H9 (cell line): ENCODE measurements around the gene CRABP2. TPM values are rescaled to one million over a fixed set of nuclear protein-coding genes. Genes with fewer than 3 reads are reported as not detected.
A peak's percentile ranks its signal among the peaks of the same experiment; 100 is the strongest.

Experiments used
- DNase-seq: peaks from one replicate; pipeline ENCODE4 v3.0.0-alpha.2; 2017
- H2AFZ ChIP-seq: one replicate; pipeline ENCODE4 v1.6.1; 2013; ENCODE audit warnings: mild to moderate bottlenecking, low read length, control low read depth, moderate library complexity
- H2AK5ac ChIP-seq: 2 replicates; pipeline ENCODE4 v1.6.1; 2013; ENCODE audit warnings: low read length, control low read depth, mixed read lengths; ENCODE audit not compliant: insufficient read length
- H2BK120ac ChIP-seq: one replicate; pipeline ENCODE4 v1.6.1; 2013; ENCODE audit warnings: low read depth, mild to moderate bottlenecking, low read length, control low read depth, inconsistent platforms; ENCODE audit not compliant: poor library complexity, severe bottlenecking
- H2BK12ac ChIP-seq: 2 replicates; pipeline ENCODE4 v1.6.1; 2013; ENCODE audit warnings: low read length, control low read depth, mixed read lengths, low read depth; ENCODE audit not compliant: insufficient read length
- H2BK15ac ChIP-seq: 2 replicates; pipeline ENCODE4 v1.6.1; 2013; ENCODE audit warnings: low read depth, low read length, control low read depth
- H2BK20ac ChIP-seq: one replicate; pipeline ENCODE4 v1.6.1; 2013; ENCODE audit warnings: low read depth, mild to moderate bottlenecking, low read length, control low read depth, inconsistent platforms; ENCODE audit not compliant: poor library complexity, severe bottlenecking
- H2BK5ac ChIP-seq: 2 replicates; pipeline ENCODE4 v1.6.1; 2013; ENCODE audit warnings: low read length, control low read depth, mixed read lengths; ENCODE audit not compliant: insufficient read length
- H3K14ac ChIP-seq: 2 replicates; pipeline ENCODE4 v1.6.1; 2013; ENCODE audit warnings: low read length, control low read depth; ENCODE audit not compliant: insufficient read depth
- H3K18ac ChIP-seq: 2 replicates; pipeline ENCODE4 v1.6.1; 2013; ENCODE audit warnings: low read depth, mild to moderate bottlenecking, mixed read lengths, low read length, control low read depth; ENCODE audit not compliant: insufficient read length
- H3K23ac ChIP-seq: 2 replicates; pipeline ENCODE4 v1.6.1; 2013; ENCODE audit warnings: low read length, control low read depth, mixed read lengths, low read depth; ENCODE audit not compliant: insufficient read length
- H3K23me2 ChIP-seq: 2 replicates; pipeline ENCODE4 v1.6.1; 2013; ENCODE audit warnings: low read depth, mild to moderate bottlenecking, mixed read lengths, low read length, control low read depth; ENCODE audit not compliant: insufficient read length, poor library complexity, severe bottlenecking
- H3K27ac ChIP-seq: 2 replicates; pipeline ENCODE4 v1.5.1; 2013; ENCODE audit warnings: low read length, control low read depth, mixed read lengths, low read depth; ENCODE audit not compliant: insufficient read length
- H3K27me3 ChIP-seq: 2 replicates; pipeline ENCODE4 v1.6.1; 2013; ENCODE audit warnings: low read length, control low read depth, inconsistent platforms; ENCODE audit not compliant: insufficient read depth
- H3K4ac ChIP-seq: 2 replicates; pipeline ENCODE4 v1.6.1; 2013; ENCODE audit warnings: low read depth, mild to moderate bottlenecking, control low read depth, inconsistent platforms, low read length, moderate library complexity
- H3K4me1 ChIP-seq: 2 replicates; pipeline ENCODE4 v1.6.1; 2013; ENCODE audit warnings: low read length, control low read depth, inconsistent platforms; ENCODE audit not compliant: insufficient read depth
- H3K4me2 ChIP-seq: 2 replicates; pipeline ENCODE4 v1.6.1; 2013; ENCODE audit warnings: low read length, control low read depth, mixed read lengths; ENCODE audit not compliant: insufficient read length, insufficient read depth
- H3K56ac ChIP-seq: 2 replicates; pipeline ENCODE4 v1.6.1; 2013; ENCODE audit warnings: low read depth, mild to moderate bottlenecking, mixed read lengths, low read length, control low read depth; ENCODE audit not compliant: insufficient read length
- H3K79me1 ChIP-seq: 2 replicates; pipeline ENCODE4 v1.6.1; 2013; ENCODE audit warnings: low read depth, mild to moderate bottlenecking, moderate library complexity, low read length, control low read depth, inconsistent platforms; ENCODE audit not compliant: insufficient read depth, poor library complexity, severe bottlenecking
- H3K79me2 ChIP-seq: 2 replicates; pipeline ENCODE4 v1.6.1; 2013; ENCODE audit warnings: low read length, control low read depth, inconsistent platforms; ENCODE audit not compliant: insufficient read depth
- H3K9ac ChIP-seq: 2 replicates; pipeline ENCODE4 v1.6.1; 2013; ENCODE audit warnings: low read length, control low read depth, mixed read lengths; ENCODE audit not compliant: insufficient read length; ENCODE audit errors: extremely low read depth
- H3K9me3 ChIP-seq: one replicate; pipeline ENCODE4 v1.6.1; 2013; ENCODE audit warnings: low read depth, low read length, inconsistent platforms; ENCODE audit not compliant: control insufficient read depth
- H3T11ph ChIP-seq: one replicate; pipeline ENCODE4 v1.6.1; 2013; ENCODE audit warnings: mild to moderate bottlenecking, low read length, control low read depth, inconsistent platforms
- H4K20me1 ChIP-seq: one replicate; pipeline ENCODE4 v1.6.1; 2013; ENCODE audit not compliant: control insufficient read depth, insufficient read length, insufficient read depth
- H4K5ac ChIP-seq: 2 replicates; pipeline ENCODE4 v1.6.1; 2013; ENCODE audit warnings: low read depth, mild to moderate bottlenecking, mixed read lengths, low read length, control low read depth; ENCODE audit not compliant: insufficient read length
- H4K8ac ChIP-seq: replicated peaks from 2 replicates; pipeline ENCODE4 v1.6.1; 2013; ENCODE audit warnings: low read length, control low read depth, mixed read lengths, low read depth; ENCODE audit not compliant: insufficient read length
- H4K91ac ChIP-seq: 2 replicates; pipeline ENCODE4 v1.6.1; 2013; ENCODE audit warnings: low read depth, mild to moderate bottlenecking, moderate library complexity, mixed read lengths, low read length, control low read depth; ENCODE audit not compliant: insufficient read length
- H3K27ac Mint-ChIP-seq, 3 experiments: 2 replicates in 2 of 3; 3 replicates in 1 of 3; pipeline ENCODE4 v1.8.0; 2020 to 2021; ENCODE audit warnings: mixed read lengths in 3 of 3, mild to moderate bottlenecking in 1 of 3, moderate library complexity in 1 of 3
- H3K27me3 Mint-ChIP-seq: 2 replicates; pipeline ENCODE4 v1.8.0; 2021; ENCODE audit warnings: low read depth, mild to moderate bottlenecking, moderate library complexity, mixed read lengths
- H3K36me3 Mint-ChIP-seq, 3 experiments: 2 replicates in 2 of 3; 3 replicates in 1 of 3; pipeline ENCODE4 v1.8.0; 2020 to 2021; ENCODE audit warnings: low read depth in 3 of 3, mixed read lengths in 3 of 3; ENCODE audit not compliant: insufficient read depth in 1 of 3
- H3K4me1 Mint-ChIP-seq, 2 experiments: 2 replicates each; pipeline ENCODE4 v1.8.0; 2020; ENCODE audit warnings: mixed read lengths in 2 of 2
- H3K4me3 Mint-ChIP-seq, 2 experiments: 2 replicates in 1 of 2; 3 replicates in 1 of 2; pipeline ENCODE4 v1.8.0; 2020 to 2021; ENCODE audit warnings: mild to moderate bottlenecking in 2 of 2, mixed read lengths in 2 of 2, moderate library complexity in 1 of 2
- H3K9me3 Mint-ChIP-seq, 2 experiments: 2 replicates in 1 of 2; 3 replicates in 1 of 2; pipeline ENCODE4 v1.8.0; 2020; ENCODE audit warnings: mild to moderate bottlenecking in 2 of 2, mixed read lengths in 2 of 2, moderate library complexity in 1 of 2
- WGBS: extraction: QIAGEN DNeasy Blood & Tissue Kit; methylation state at CpG from one replicate; pipeline ENCODE4 v1.1.7; 2013; ENCODE audit warnings: missing lambda C conversion rate, low lambda C conversion rate, mixed read lengths; ENCODE audit not compliant: insufficient read length; ENCODE audit errors: extremely low coverage; 5-methylcytosine and 5-hydroxymethylcytosine counted together
- total RNA-seq: library from RNA; stranded (reverse); gene quantifications from 2 replicates; pipeline ENCODE4 v1.2.1, GENCODE V29; 2021
- TF ChIP-seq, protein P1 (sequence below): fragments of 200-600 bp; sonication (generic); conservative IDR thresholded peaks from 3 replicates; pipeline ENCODE4 v1.8.0; 2021; ENCODE audit warnings: antibody characterized with exemption, mild to moderate bottlenecking

The CRABP2 gene
- total RNA-seq, 1 experiment from 2014 or later = 184 TPM

DNA sequence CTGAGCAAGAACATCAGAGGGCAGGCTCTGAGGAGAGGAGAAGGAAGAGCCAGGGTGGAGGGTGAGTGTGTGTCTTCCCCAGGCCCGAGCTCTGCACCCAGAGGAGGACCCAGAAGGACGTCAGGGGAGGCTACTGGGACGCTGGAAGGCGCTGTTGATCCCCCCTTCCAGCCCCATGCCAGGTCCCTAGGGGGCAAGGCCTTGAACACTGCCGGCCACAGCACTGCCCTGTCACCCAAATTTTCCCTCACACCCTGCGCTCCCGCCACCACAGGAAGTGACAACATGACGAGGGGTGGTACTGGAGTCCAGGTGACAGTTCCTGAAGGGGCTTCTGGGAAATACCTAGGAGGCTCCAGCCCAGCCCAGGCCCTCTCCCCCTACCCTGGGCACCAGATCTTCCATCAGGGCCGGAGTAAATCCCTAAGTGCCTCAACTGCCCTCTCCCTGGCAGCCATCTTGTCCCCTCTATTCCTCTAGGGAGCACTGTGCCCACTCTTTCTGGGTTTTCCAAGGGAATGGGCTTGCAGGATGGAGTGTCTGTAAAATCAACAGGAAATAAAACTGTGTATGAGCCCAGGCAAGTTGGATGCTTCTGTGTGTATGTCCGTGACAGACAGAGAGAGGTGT lies 46.3 kb downstream of the CRABP2 start:
- no peak overlapping the region for H2BK12ac ChIP-seq
- no peak overlapping the region for H3K9ac ChIP-seq
- H4K5ac ChIP-seq = no peak overlapping the region
- no peak overlapping the region for H2AK5ac ChIP-seq
- H3K79me1 ChIP-seq = no peaks in the 10 kb centered on the region
- Mint-ChIP-seq H3K27me3 (peaks cover 56% of the 10 kb centered on the region), H3K4me3 (0 out of 5 replicates have a peak overlapping the region, but pooled peaks of 1 of the 2 experiments have one; percentile 21), H3K4me1 (peaks cover 77% of the 10 kb centered on the region in 2 experiments), H3K36me3 (no peaks in the 10 kb centered on the region), H3K27ac (no peak overlapping the region), H3K9me3 (no peaks in the 10 kb centered on the region)
- no peak overlapping the region for H2BK20ac ChIP-seq
- H4K20me1 ChIP-seq = no peaks in the 10 kb centered on the region
- H3K4me2 ChIP-seq = no peak overlapping the region
- H2AFZ ChIP-seq = no peak overlapping the region
- H3K23me2 ChIP-seq = peaks cover 10% of the 10 kb centered on the region
- no peak for DNase-seq
- H2BK5ac ChIP-seq = no peak overlapping the region
- no peak overlapping the region for H2BK15ac ChIP-seq
- no peak overlapping the region for H2BK120ac ChIP-seq
- H3K4me1 ChIP-seq = peaks cover 10% of the 10 kb centered on the region; the same call in 1 of the 2 replicates
- no peak overlapping the region for H3K56ac ChIP-seq
- H3K23ac ChIP-seq = no peak overlapping the region
- no peak overlapping the region for H3K27ac ChIP-seq
- TF ChIP-seq, protein P1, sequence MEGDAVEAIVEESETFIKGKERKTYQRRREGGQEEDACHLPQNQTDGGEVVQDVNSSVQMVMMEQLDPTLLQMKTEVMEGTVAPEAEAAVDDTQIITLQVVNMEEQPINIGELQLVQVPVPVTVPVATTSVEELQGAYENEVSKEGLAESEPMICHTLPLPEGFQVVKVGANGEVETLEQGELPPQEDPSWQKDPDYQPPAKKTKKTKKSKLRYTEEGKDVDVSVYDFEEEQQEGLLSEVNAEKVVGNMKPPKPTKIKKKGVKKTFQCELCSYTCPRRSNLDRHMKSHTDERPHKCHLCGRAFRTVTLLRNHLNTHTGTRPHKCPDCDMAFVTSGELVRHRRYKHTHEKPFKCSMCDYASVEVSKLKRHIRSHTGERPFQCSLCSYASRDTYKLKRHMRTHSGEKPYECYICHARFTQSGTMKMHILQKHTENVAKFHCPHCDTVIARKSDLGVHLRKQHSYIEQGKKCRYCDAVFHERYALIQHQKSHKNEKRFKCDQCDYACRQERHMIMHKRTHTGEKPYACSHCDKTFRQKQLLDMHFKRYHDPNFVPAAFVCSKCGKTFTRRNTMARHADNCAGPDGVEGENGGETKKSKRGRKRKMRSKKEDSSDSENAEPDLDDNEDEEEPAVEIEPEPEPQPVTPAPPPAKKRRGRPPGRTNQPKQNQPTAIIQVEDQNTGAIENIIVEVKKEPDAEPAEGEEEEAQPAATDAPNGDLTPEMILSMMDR = no peak
- no peak overlapping the region for H3K14ac ChIP-seq
- no peak overlapping the region for H4K8ac ChIP-seq
- H3T11ph ChIP-seq = no peak overlapping the region
- WGBS = no CpG with 5 or more reads among the region's 10 CpGs
- no peaks in the 10 kb centered on the region for H3K79me2 ChIP-seq
- no peaks in the 10 kb centered on the region for H3K9me3 ChIP-seq
- no peak overlapping the region for H3K18ac ChIP-seq
- no peak overlapping the region for H4K91ac ChIP-seq
- no peaks in the 10 kb centered on the region; the same call in 1 of the 2 replicates for H3K27me3 ChIP-seq
- no peak overlapping the region for H3K4ac ChIP-seq
